ENCODE measurements around the gene ADAP1. TPM values are rescaled to one million over a fixed set of nuclear protein-coding genes. Genes with fewer than 3 reads are reported as not detected.
"Not testable (repeated sequence)": the region's sequence is repeated elsewhere in the genome, so short reads cannot be mapped to it uniquely, and the experiment has no call there.

The ADAP1 gene
- total RNA-seq, 6 experiments from 2014 or later = 1.4 to 4.2 (median 2.7) TPM

DNA sequence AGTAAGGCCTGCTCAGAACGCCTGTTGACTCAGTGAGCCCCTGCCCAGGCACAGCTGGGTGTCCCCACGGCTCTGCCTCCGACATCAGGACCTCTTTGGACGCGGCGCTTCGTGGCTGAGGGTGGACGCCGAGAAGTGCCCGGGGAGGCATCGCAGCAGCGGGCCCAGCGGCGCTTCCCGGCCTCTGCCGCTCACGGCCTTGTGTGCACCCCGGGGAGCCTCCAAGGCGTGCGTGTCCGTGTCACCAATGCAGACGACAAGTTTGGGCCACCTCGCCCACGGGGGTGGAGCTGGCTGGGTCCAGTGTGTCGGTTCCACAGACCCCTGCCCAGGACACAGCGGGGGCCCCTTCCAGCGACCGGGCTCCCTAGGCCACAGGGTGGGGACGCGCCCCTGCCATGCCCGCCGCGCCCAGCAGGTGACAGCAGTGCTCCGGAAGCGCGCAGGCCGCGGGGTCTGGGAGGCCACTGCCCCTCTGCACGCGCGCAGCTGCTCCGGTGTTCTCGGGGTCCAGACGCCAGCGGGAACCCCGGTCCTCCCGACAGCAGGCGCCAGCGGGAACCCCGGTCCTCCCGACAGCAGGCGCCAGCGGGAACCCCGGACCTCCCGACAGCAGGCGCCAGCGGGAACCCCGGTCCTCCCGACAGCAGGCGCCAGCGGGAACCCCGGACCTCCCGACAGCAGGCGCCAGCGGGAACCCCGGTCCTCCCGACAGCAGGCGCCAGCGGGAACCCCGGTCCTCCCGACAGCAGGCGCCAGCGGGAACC, 45.7 kb downstream of the ADAP1 start:
- H3K27me3 ChIP-seq; H3K4me1 ChIP-seq; H3K9me3 ChIP-seq; H3K36me3 ChIP-seq; intact Hi-C loops (cut with DNase I): not testable (repeated sequence)
- WGBS (ENCODE audit: insufficient coverage, low coverage, low lambda C conversion rate, missing lambda C conversion rate) = 40% methylated on average over 2 of the region's 73 CpGs
- Histone ChIP-seq H3K27ac (peak overlapping the region in 1 of 3 donors; percentile 21), H3K4me3 (peak overlapping the region in 2 of 3 donors; percentile 31 to 32)
- peak; percentile 69 to 75 (median 74) for DNase-seq
- peak; percentile 76 to 81 (median 78) for ATAC-seq
- TF ChIP-seq, protein P1, sequence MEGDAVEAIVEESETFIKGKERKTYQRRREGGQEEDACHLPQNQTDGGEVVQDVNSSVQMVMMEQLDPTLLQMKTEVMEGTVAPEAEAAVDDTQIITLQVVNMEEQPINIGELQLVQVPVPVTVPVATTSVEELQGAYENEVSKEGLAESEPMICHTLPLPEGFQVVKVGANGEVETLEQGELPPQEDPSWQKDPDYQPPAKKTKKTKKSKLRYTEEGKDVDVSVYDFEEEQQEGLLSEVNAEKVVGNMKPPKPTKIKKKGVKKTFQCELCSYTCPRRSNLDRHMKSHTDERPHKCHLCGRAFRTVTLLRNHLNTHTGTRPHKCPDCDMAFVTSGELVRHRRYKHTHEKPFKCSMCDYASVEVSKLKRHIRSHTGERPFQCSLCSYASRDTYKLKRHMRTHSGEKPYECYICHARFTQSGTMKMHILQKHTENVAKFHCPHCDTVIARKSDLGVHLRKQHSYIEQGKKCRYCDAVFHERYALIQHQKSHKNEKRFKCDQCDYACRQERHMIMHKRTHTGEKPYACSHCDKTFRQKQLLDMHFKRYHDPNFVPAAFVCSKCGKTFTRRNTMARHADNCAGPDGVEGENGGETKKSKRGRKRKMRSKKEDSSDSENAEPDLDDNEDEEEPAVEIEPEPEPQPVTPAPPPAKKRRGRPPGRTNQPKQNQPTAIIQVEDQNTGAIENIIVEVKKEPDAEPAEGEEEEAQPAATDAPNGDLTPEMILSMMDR (IDR thresholded peaks at IDR 0.05) = peak; percentile 65 to 69 (median 68)

DNA sequence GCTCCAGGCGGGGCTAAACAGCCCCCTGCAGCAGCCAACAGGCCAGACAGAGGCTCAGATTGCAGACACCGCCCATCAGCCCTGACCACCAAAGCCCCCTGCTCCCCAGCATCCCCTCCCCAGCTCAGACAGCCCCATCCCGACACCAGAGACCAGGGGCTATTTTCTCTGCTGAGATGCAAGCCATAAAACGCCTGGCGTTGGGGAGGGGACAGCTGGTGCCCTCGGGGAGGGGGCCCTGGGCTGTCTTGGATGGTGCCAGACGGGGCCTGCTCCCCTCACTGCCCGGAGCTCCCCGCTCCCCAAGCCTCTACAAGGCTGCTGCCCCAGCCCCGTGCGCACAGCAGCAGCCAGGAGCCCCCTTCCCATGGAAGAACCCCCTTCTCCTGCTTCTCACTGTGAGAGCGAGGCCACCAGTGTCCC, 46.3 kb downstream of the ADAP1 start:
- no peaks in the 10 kb centered on the region for H3K36me3 ChIP-seq
- no peak overlapping the region for H3K4me3 ChIP-seq
- no CpG with 5 or more reads among the region's 12 CpGs for WGBS (ENCODE audit: insufficient coverage, low coverage, low lambda C conversion rate, missing lambda C conversion rate)
- TF ChIP-seq, protein P1 (IDR thresholded peaks at IDR 0.05) = no peak
- TF ChIP-seq POLR2A (IDR thresholded peaks at IDR 0.05) = no peak
- peak overlapping the region in 1 of 3 donors; percentile 21 for H3K27ac ChIP-seq
- no peaks in the 10 kb centered on the region for H3K27me3 ChIP-seq
- DNase-seq = no peak
- H3K9me3 ChIP-seq = no peaks in the 10 kb centered on the region
- no peaks in the 10 kb centered on the region for H3K4me1 ChIP-seq
- no peak for ATAC-seq
- intact Hi-C loops (cut with DNase I) = no loop called here

DNA sequence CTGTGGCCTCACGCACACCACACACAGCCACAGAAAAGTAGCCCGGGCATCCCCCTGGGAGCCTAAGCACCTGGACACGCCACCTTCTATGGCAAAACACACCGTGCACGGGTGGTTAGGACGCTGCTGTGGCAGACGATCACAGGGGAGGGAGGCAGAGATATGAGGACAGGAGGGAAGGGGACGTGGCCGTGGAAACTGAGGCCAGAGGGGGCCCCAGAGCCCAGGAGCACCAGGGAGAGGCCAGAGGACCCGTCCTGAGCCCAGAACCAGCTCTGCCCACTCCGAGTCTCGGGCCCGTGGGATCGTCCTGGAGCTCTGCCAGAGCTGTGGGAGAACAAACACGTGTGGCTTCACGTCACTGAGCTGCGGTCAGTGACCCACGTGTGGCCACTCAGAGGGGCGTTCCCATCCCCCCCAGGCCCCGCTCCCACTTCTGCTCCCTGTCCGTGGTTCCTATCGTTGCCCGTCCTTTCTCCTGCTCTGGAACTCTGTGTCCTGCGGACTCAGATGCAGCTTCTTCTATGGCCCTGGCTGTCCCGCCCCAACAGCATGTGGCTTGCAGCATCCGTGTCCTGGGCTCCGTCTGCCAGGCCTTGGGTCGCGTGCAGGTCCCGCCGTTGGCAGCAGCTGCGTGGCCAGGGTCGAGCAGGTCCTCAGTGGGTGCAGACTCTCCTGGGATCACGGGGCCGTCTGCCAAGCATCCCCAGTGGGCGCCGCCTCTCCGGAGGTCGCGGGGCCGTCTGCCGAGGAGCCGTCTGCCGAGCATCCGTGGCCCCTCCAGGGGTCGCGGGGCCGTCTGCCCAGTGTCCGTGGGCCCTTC, 47.1 kb downstream of the ADAP1 start:
- no peaks in the 10 kb centered on the region for H3K9me3 ChIP-seq
- H3K36me3 ChIP-seq = no peaks in the 10 kb centered on the region
- ATAC-seq (peak in 1 of 4 donors; percentile 38), DNase-seq (no peak)
- H3K27me3 ChIP-seq = no peaks in the 10 kb centered on the region
- no peak for TF ChIP-seq POLR2A (IDR thresholded peaks at IDR 0.05)
- no peak overlapping the region for H3K27ac ChIP-seq
- H3K4me3 ChIP-seq = no peak overlapping the region
- intact Hi-C loops (cut with DNase I) = no loop called here
- no peaks in the 10 kb centered on the region for H3K4me1 ChIP-seq
- WGBS (ENCODE audit: insufficient coverage, low coverage, low lambda C conversion rate, missing lambda C conversion rate) = 60% methylated on average over 5 of the region's 49 CpGs

DNA sequence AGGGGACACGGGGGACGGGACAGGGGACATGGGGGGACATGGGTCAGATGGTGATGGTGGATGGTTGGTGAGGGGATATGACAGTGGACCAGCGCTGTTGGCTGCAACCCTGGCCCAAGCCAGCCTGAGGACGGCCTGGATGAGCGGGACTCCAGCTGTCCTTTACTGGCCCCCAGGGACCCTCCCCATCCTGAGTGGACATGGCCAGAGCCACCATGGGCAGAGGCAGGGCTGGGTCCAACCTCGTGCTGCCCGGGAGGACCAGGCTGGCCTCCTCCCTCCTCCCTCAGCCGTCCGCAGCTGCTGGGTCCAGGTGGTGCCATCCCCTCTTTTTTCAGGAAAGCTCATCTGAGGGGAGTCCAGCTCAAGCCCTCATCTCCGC, 47.7 kb downstream of the ADAP1 start:
- Histone ChIP-seq H3K36me3 (no peaks in the 10 kb centered on the region), H3K4me3 (no peak overlapping the region), H3K27ac (no peak overlapping the region), H3K9me3 (no peaks in the 10 kb centered on the region), H3K27me3 (no peaks in the 10 kb centered on the region), H3K4me1 (no peaks in the 10 kb centered on the region)
- TF ChIP-seq POLR2A (IDR thresholded peaks at IDR 0.05) = no peak
- TF ChIP-seq, protein P1 (IDR thresholded peaks at IDR 0.05) = no peak
- DNase-seq (no peak), ATAC-seq (no peak)
- intact Hi-C loops (cut with DNase I) = no loop called here
- WGBS (ENCODE audit: insufficient coverage, low coverage, low lambda C conversion rate, missing lambda C conversion rate) = 29% methylated on average over 1 of the region's 10 CpGs

DNA sequence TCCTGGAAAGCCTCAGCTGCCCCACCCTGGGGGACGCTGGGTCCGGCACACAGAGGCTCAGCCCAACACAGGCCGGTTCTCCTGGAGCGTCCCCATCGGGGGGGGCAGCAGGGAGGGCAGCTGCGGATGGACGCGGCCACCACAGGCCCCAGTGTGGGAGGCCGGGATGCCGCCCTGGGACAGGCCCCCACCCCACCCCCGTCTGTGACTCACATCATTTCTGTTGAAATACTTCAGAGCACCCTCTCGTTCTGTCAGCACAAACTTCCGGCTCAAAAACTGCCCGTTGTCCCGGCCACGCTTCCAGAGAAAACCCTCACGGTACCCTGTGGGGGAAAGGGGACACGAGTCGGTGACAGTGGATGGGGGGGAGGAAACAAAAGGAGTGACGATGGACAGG, 49.6 kb downstream of the ADAP1 start:
- intact Hi-C loops (cut with DNase I) = no loop called here
- 43% methylated on average over 17 of the region's 20 CpGs for WGBS (ENCODE audit: insufficient coverage, low coverage, low lambda C conversion rate, missing lambda C conversion rate)
- no peak for DNase-seq
- no peak overlapping the region for H3K27ac ChIP-seq
- TF ChIP-seq, protein P1 (IDR thresholded peaks at IDR 0.05) = no peak
- TF ChIP-seq POLR2A (IDR thresholded peaks at IDR 0.05) = no peak
- no peaks in the 10 kb centered on the region for H3K9me3 ChIP-seq
- H3K27me3 ChIP-seq = no peaks in the 10 kb centered on the region
- peaks cover 0 to 10% (median 0%) of the 10 kb centered on the region in 4 donors for H3K4me1 ChIP-seq
- H3K4me3 ChIP-seq = no peak overlapping the region
- no peak for ATAC-seq
- H3K36me3 ChIP-seq = no peaks in the 10 kb centered on the region
